ENCODE results near the gene SPEG.

The SPEG gene

GRCh38 chr2:219444566-219445091 lies 10.0 kb downstream of the SPEG start:
- TF ChIP-seq, protein P1, sequence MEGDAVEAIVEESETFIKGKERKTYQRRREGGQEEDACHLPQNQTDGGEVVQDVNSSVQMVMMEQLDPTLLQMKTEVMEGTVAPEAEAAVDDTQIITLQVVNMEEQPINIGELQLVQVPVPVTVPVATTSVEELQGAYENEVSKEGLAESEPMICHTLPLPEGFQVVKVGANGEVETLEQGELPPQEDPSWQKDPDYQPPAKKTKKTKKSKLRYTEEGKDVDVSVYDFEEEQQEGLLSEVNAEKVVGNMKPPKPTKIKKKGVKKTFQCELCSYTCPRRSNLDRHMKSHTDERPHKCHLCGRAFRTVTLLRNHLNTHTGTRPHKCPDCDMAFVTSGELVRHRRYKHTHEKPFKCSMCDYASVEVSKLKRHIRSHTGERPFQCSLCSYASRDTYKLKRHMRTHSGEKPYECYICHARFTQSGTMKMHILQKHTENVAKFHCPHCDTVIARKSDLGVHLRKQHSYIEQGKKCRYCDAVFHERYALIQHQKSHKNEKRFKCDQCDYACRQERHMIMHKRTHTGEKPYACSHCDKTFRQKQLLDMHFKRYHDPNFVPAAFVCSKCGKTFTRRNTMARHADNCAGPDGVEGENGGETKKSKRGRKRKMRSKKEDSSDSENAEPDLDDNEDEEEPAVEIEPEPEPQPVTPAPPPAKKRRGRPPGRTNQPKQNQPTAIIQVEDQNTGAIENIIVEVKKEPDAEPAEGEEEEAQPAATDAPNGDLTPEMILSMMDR (IDR thresholded peaks at IDR 0.05): no peak

DNA sequence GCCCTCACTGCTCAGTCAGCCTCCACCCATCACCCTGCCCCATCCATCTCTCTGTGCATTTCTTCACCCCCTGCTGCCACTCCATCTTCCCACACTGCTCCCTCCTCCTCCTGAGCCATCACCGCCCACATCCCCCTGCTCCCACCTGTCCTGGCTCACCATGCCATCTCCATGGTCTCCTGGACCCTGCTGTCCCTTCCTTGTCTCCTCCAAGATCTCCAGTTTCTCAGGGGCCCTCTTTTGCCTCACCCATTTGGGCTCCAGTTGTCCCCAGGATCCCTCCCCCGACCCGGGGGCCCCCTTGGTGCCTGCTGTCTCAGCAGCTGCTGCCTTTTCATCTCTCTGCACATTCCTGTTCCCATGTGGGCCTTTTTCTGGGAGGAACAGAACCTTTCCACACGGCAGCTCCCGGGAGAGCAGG lies 10.6 kb downstream of the SPEG start:
- TF ChIP-seq, protein P1 (IDR thresholded peaks at IDR 0.05): no peak

DNA sequence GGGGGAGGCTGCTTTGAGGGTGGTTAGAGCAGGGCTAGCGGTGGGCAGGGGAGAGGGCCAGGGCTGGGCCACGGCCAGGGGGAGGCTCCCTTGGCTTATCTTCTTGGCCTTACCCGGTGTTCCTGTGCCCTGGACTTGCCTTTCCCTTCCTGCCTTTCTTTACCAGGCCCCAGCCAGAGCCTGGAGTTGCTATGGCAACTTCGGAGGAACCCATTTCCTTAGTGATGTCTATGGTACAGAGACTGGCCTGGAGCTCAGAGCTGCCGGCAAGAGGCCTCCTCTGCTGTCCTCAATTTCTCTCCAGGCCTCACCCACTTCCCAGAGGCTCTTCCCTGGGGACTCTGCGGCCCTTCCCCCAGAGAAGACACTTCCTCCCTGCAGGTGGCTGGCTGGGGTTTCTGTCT lies 11.5 kb downstream of the SPEG start:
- TF ChIP-seq, protein P1 (IDR thresholded peaks at IDR 0.05): no peak

GRCh38 chr2:219446689-219447088 lies 12.0 kb downstream of the SPEG start:
- TF ChIP-seq, protein P1 (IDR thresholded peaks at IDR 0.05): no peak

DNA sequence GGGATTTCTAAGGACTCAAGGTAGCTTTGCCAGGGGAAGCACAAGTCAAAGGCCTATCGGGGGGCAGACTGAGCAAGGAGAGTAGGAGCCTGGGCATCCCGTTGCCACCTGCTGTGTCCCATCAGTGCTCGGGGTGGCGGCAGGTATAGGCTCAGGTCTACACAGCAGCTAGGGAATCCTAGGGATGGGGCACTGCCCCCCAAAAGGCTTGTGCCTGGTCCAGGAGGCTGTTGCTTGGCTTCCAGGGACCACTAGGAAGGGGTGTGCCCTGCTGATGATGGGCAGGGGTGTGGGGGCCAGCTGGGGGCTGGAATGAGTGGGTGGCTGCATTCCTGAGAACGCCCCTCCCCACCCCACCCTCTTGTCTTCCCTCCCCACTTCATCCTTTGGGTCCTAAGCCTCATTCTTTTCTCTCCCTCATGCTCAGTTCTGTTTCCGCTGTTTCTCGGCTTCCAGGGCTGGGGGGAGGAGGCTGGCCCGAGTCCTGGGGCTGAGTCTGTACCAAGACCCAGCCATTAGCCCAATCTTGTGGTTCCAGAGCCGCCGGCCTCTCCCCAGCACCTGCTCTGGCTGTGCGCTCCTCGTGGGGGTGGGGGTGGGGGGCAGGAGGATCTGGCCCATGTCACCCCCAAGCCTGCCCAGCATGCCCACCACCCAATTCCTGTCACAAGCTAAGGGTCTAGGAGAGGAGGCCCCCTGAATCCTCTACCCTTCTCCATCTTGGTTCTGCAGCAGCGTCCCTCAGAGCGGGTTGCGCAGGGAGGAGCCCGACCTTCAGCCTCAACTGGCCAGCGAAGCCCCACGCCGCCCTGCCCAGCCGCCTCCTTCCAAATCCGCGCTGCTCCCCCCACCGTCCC lies 12.8 kb downstream of the SPEG start:
- TF ChIP-seq, protein P1 (IDR thresholded peaks at IDR 0.05): no peak

GRCh38 chr2:219448099-219448775 lies 13.6 kb downstream of the SPEG start:
- TF ChIP-seq, protein P1 (IDR thresholded peaks at IDR 0.05): no peak

DNA sequence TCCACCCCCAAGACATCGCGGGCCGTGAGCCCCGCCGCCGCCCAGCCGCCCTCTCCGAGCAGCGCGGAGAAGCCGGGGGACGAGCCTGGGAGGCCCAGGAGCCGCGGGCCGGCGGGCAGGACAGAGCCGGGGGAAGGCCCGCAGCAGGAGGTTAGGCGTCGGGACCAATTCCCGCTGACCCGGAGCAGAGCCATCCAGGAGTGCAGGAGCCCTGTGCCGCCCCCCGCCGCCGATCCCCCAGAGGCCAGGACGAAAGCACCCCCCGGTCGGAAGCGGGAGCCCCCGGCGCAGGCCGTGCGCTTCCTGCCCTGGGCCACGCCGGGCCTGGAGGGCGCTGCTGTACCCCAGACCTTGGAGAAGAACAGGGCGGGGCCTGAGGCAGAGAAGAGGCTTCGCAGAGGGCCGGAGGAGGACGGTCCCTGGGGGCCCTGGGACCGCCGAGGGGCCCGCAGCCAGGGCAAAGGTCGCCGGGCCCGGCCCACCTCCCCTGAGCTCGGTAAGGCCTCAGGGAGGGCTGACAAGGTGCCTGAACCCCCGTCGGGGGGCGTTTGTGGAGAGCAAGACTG lies 14.2 kb downstream of the SPEG start:
- TF ChIP-seq, protein P1 (IDR thresholded peaks at IDR 0.05): no peak
